Inflammatory macrophage treated with lipopolysaccharide for 4 hours (primary cell): Measurements from ENCODE around the gene ZSWIM4.

Experiments
- DNase-seq: peaks from one replicate; pipeline ENCODE4 v3.0.0-alpha.2; 2020

ZSWIM4 gene

DNA sequence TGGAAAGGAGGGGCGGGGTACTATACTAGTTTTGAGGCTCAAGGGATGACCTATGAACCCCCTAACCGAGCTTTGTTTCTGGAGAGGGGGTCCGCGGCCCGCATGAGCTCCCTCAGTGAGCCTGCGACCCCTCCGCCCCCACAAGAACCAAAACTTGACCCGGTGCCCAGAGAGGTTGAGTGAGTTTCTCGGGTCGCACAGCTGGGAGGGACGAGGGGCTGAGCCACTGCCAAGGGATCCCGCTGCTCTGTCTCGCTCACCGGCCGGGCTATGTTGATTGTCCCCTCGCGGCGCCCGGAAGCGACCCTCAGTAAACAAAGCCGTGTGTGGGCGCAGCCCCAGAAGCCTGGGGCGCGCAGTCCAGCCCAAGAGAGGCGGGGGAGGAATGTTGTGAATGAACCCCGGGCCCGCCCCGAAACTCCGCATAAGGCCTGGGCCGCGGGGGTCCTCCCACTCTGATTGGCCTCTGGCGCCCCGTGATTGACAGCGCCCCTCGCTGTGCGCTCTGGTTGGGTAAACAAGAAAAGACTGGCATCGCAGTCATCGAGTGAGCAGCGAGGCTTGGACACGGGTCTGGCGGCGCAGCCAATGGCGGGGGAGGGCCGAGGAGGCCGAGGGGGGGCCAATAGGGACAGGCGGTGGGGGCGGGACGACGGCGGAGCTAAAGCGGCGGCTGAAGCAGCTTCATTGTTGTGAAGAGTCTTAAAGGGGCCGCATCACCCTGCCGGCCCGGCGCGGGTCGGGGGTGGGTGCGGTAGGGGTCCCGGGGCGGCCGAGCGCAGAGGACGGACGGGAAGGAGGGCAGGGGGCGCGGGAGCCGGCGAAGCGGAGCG lies at the start of gene ZSWIM4:
Gene ZSWIM4 (plus strand): TSS at position 687 of the 833 bp plus-strand sequence. CDS start 206 bp downstream, outside the sequence.
- peak; percentile 99 for DNase-seq

GRCh38 chr19:13747098-13747453 lies 48.2 kb upstream of the ZSWIM4 start:
- DNase-seq = no peak

- DNase-seq = peak; percentile 61
These were observed 46.9 kb upstream of the ZSWIM4 start for GRCh38 chr19:13748169-13748828.

DNA sequence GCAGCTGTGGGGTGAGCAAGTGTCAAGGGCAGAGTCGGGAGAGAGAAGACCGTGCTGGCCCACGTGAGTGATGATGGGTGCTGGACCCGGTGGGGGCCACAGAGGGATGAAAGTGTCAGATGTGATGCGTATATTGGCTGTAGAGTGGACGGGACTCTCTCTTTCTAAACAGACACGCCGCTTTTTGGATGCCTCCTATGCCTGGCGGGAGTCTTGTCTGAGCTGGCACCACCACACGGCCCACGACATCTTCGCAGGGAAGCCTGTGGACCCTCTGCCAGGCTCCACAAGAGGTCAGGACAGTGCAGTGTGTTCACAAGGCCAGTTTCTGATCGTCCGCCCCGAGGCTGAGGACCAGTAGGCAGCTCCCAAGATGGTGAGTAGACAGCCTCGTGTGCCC lies 43.8 kb upstream of the ZSWIM4 start:
- DNase-seq = no peak

- peak; percentile 43 for DNase-seq
These were observed 41.6 kb upstream of the ZSWIM4 start for GRCh38 chr19:13753622-13754021.

GRCh38 chr19:13756210-13756609 lies 39.0 kb upstream of the ZSWIM4 start:
- no peak for DNase-seq

GRCh38 chr19:13757805-13758772 lies 37.2 kb upstream of the ZSWIM4 start:
- no peak for DNase-seq

GRCh38 chr19:13758795-13759194 lies 36.4 kb upstream of the ZSWIM4 start:
- no peak for DNase-seq

GRCh38 chr19:13761423-13761822 lies 33.8 kb upstream of the ZSWIM4 start:
- no peak for DNase-seq

DNA sequence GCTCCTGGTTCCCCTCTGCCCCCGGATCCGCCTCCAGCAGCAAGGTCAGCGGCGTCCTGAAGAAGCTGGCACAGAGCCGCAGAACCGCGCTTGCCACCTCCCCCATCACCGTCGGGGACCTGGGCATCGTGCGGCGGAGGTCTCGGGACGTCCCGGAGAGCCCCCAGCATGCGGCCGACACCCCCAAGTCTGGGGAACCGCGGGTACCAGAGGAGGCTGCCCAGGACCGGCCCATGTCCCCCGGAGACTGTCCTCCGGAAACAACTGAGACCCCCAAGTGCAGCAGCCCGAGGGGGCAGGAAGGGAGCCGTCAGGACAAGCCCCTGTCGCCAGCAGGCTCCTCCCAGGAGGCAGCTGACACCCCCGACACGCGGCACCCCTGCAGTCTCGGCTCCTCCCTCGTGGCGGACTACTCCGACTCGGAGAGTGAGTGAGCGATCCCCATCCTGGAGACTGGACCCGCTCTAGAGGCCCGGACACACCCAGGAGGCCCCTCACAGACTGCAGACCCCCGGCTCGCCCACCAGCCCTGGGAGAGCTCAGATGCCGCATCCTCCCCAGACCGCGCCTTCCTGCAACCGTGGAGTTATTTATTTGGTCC lies 32.5 kb upstream of the ZSWIM4 start:
- no peak for DNase-seq

DNA sequence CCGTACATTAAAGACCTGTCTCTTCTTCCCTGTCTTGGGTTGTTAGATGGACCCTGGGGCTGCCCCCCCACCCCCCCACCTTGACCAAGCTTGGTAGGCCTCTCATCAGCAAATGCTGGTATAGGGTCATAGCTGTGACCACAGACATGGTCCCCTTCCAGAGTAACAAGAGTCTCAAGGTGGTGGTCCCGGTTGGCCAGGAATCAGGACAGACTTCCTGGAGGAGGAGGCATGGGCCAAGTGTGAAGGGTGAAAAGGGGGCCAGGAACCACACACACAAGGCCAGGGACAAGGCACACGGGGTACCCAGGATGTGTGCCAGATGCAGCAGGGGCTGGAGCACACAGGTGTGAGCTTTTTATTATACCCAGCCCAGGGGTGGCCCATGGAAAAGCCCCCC lies 32.0 kb upstream of the ZSWIM4 start:
- DNase-seq = no peak

- DNase-seq = peak; percentile 47
These were observed 31.0 kb upstream of the ZSWIM4 start, which contains the start of gene MRI1 for GRCh38 chr19:13764101-13764807. Gene MRI1, plus strand, starts transcription at chr19:13764522. Its CDS starts 67 bp downstream, at chr19:13764589.

DNA sequence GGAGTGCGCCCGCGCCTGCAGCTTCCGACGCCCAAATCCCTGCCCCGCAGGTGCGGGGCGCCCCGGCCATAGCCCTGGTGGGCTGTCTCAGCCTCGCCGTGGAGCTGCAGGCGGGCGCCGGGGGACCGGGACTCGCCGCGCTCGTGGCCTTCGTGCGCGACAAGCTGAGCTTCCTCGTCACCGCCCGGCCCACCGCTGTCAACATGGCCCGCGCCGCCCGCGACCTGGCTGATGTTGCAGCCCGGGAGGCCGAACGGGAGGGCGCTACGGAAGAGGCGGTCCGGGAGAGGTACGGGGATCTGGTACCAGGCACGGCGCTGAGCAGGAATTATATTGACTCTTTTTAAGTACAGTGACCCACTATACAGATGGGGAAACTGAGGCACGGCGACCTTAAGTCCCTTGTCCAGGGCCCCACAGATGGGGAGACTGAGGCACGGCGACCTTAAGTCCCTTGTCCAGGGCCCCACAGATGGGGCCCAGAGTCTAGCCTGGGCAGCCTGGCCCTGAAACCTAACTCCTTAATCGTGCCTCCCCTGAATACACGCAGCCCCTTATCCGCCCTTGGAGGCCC lies 30.3 kb upstream of the ZSWIM4 start:
- DNase-seq = peak; percentile 34

GRCh38 chr19:13765395-13766094 lies 29.7 kb upstream of the ZSWIM4 start:
- DNase-seq = no peak

DNA sequence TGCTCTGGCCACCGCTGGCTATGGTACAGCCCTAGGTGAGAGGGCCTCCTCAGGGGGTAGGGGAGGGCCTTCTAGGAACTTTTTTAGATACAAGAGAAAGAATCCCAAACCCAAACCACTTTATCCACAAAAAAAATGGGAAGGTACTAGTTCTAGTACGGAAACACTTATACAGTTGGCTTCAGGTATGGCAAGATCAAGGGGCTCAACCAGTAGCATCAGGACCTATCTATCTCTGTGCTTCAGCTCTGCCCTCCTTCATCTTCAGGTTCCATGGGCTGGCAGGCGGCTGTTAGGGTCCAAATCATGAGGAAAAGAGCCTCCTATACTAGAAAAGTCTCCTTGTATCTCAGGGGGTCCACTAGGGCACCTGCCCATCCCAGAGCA lies 29.2 kb upstream of the ZSWIM4 start:
- no peak for DNase-seq

- DNase-seq = no peak
These were observed 26.7 kb upstream of the ZSWIM4 start for GRCh38 chr19:13768510-13768909.

DNA sequence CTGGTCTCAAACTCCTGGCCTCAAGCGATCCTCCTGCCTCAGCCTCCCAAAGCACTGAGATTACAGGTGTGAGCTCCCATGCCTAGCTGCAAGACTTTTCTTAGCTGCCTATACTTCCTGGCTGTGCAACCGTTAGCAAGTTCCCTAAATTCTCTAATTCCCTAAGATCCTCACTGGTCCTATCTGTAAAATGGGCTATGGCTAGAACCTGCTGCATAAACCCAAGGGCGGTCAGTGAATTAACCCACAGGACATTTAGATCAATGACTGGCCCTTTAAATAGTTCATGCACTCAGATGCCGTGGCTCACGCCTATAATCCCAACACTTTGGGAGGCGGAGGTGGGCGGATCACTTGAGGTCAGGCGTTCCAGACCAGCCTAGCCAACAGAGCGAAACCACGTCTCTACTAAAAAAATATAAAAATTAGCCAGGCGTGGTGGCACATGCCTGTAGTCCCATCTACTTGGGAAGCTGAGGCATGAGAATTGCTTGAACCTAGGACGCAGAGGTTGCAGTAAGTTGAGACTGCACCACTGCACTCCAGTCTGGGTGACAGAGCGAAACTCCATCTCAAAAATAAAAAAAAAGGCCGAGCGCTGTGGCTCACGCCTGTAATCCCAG lies 25.1 kb upstream of the ZSWIM4 start:
- no peak for DNase-seq

DNA sequence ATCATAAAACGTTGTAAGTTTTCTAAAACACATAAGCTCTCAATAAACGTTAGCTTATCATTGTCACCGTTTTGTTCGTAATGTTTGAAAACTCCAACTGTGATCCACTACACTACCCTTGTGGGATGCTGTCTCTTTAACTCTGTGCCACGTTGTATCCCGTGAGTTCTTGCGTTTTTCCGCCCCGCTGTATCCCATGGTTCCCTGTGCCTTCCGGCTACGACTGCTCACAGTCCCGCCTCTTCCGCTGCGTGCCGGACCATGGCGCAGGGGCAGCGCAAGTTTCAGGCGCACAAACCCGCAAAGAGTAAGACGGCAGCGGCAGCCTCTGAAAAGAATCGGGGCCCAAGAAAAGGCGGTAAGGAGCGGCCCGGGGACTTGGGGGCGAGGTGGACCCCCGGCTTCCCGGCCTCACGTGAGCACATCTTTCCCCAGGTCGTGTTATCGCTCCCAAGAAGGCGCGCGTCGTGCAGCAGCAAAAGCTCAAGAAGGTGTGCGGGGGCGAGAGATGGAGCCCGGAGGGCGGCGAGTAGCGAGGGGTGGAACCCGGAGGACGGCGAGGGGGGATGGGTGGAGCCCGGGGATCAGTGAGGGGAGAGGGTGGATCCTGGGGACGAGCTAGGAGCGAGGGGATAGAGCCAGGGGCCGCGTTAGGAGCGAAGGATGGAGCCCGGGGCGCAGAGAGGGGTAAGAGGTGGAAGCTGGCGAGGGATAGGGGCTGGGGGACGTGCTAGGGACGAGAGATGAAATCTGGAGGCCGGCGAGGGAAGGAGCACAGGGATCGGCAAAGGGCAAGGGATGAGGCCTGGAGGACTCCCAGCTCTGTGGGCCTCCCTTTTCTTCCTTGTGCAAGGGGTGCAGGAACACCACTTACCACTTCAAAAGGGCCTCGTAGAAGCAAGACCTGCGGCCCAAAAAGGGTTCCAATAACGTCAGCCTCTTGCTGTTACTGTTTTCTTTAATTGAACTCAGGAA lies 20.7 kb upstream of the ZSWIM4 start, which contains the start of gene C19orf53:
Gene C19orf53 (plus strand): TSS at position 240 of the 975 bp plus-strand sequence. CDS start 22 bp downstream, at position 262.
- peak; percentile 93 for DNase-seq

GRCh38 chr19:13778398-13778797 lies 16.8 kb upstream of the ZSWIM4 start:
- no peak for DNase-seq
